Measurements from ENCODE around the gene SEC16A.

DNA sequence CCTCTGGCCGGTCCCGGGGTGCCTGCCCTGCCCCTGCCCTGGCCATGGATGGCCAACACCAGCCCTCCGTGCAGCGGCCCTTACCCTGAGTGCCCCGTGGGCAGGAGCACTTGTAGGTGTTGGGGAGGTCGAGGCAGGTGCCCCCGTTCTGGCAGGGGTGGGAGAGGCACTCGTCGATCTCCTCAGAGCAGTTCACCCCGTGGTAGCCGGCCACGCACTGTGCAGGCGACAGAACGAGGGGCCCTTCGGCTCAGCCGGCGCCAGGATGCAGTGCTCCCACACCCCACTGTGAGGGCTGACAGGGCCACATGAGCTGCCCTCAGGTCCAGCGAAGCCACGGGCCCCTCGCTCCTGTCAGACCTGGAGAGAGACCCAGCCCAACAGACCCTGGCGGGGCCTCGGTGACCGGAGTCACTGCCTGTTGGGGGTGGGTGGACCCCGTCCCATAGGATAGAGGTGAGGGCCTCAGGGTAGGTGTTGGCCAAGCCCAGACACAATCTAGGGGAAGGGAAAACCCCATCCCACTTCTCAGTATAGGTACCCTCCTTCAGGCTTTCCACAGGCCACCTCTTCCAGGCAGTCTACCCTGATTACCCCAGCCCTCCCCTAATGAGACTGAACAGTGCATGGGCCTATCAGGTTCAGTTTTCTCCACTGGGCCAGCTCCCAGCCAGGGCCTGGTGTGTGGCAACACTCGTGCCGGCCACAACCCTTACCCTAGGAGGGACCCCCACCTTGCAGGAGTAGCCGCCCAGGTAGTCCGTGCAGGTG, 24.6 kb upstream of the SEC16A start:
- TF ChIP-seq, protein P1, sequence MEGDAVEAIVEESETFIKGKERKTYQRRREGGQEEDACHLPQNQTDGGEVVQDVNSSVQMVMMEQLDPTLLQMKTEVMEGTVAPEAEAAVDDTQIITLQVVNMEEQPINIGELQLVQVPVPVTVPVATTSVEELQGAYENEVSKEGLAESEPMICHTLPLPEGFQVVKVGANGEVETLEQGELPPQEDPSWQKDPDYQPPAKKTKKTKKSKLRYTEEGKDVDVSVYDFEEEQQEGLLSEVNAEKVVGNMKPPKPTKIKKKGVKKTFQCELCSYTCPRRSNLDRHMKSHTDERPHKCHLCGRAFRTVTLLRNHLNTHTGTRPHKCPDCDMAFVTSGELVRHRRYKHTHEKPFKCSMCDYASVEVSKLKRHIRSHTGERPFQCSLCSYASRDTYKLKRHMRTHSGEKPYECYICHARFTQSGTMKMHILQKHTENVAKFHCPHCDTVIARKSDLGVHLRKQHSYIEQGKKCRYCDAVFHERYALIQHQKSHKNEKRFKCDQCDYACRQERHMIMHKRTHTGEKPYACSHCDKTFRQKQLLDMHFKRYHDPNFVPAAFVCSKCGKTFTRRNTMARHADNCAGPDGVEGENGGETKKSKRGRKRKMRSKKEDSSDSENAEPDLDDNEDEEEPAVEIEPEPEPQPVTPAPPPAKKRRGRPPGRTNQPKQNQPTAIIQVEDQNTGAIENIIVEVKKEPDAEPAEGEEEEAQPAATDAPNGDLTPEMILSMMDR (IDR thresholded peaks at IDR 0.05; ENCODE audit: low read depth, low read length, missing input control), result no peak
- TF ChIP-seq, protein P2, sequence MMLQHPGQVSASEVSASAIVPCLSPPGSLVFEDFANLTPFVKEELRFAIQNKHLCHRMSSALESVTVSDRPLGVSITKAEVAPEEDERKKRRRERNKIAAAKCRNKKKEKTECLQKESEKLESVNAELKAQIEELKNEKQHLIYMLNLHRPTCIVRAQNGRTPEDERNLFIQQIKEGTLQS (IDR thresholded peaks at IDR 0.05), result no peak
- no peak for TF ChIP-seq JUND (IDR thresholded peaks at IDR 0.05)
- TF ChIP-seq RAD21 (IDR thresholded peaks at IDR 0.05), result no peak
- TF ChIP-seq, protein P3, sequence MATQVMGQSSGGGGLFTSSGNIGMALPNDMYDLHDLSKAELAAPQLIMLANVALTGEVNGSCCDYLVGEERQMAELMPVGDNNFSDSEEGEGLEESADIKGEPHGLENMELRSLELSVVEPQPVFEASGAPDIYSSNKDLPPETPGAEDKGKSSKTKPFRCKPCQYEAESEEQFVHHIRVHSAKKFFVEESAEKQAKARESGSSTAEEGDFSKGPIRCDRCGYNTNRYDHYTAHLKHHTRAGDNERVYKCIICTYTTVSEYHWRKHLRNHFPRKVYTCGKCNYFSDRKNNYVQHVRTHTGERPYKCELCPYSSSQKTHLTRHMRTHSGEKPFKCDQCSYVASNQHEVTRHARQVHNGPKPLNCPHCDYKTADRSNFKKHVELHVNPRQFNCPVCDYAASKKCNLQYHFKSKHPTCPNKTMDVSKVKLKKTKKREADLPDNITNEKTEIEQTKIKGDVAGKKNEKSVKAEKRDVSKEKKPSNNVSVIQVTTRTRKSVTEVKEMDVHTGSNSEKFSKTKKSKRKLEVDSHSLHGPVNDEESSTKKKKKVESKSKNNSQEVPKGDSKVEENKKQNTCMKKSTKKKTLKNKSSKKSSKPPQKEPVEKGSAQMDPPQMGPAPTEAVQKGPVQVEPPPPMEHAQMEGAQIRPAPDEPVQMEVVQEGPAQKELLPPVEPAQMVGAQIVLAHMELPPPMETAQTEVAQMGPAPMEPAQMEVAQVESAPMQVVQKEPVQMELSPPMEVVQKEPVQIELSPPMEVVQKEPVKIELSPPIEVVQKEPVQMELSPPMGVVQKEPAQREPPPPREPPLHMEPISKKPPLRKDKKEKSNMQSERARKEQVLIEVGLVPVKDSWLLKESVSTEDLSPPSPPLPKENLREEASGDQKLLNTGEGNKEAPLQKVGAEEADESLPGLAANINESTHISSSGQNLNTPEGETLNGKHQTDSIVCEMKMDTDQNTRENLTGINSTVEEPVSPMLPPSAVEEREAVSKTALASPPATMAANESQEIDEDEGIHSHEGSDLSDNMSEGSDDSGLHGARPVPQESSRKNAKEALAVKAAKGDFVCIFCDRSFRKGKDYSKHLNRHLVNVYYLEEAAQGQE (IDR thresholded peaks at IDR 0.05), result no peak
- no peak for TF ChIP-seq GABPA (IDR thresholded peaks at IDR 0.05 in 1 of 2, conservative IDR thresholded peaks at IDR 0.05 in 1 of 2)
- no peak for TF ChIP-seq SP1 (IDR thresholded peaks at IDR 0.05)
- no peak for TF ChIP-seq FOXA2 (IDR thresholded peaks at IDR 0.05)
- TF ChIP-seq, protein P4, sequence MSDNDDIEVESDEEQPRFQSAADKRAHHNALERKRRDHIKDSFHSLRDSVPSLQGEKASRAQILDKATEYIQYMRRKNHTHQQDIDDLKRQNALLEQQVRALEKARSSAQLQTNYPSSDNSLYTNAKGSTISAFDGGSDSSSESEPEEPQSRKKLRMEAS (IDR thresholded peaks at IDR 0.05), result no peak
- TF ChIP-seq YY1 (IDR thresholded peaks at IDR 0.05), result no peak
- no peak for TF ChIP-seq RXRA (IDR thresholded peaks at IDR 0.05)
- TF ChIP-seq HNF4G (IDR thresholded peaks at IDR 0.05), result no peak
- no peak for TF ChIP-seq TAF1 (conservative IDR thresholded peaks at IDR 0.05)

All from liver (tissue), 3 donors.